ENCODE data around the gene CEP290. TPM values are rescaled to one million over a fixed set of nuclear protein-coding genes. Genes with fewer than 3 reads are reported as not detected.

Gene CEP290
- total and polyA plus RNA-seq, 4 experiments from 2014 or later = 2.2 to 23.0 (median 16.4) TPM

GRCh38 chr12:88163371-88163770, 21.5 kb upstream of the CEP290 start:
- no peak overlapping the region for H3K27ac Mint-ChIP-seq
- no peaks in the 10 kb centered on the region for H3K27me3 Mint-ChIP-seq
- H3K27me3 ChIP-seq (ENCODE audit: insufficient read depth, low read length) = no peaks in the 10 kb centered on the region
- H3K4me3 ChIP-seq (ENCODE audit: low read length in 2 of 2) = no peak overlapping the region
- H3K4me3 Mint-ChIP-seq = no peak overlapping the region
- ChIA-PET CTCF (ENCODE audit: partially characterized antibody) (no interaction called here), POLR2A (ENCODE audit: partially characterized antibody) (no interaction called here)
- H3K9me3 ChIP-seq (ENCODE audit: control insufficient read depth in 1 of 2, low read length in 2 of 2) = no peaks in the 10 kb centered on the region
- H3K36me3 Mint-ChIP-seq = peaks cover 52% of the 10 kb centered on the region in 2 donors
- peaks cover 0 to under 1% (median 0%) of the 10 kb centered on the region in 4 donors for H3K4me1 Mint-ChIP-seq
- intact Hi-C loops (cut with micrococcal nuclease) = no loop called here
- DNase-seq = no peak
- H3K27ac ChIP-seq (ENCODE audit: low read depth, low read length) = no peak overlapping the region
- H3K36me3 ChIP-seq (ENCODE audit: insufficient read depth, low read length) = no peaks in the 10 kb centered on the region
- no peaks in the 10 kb centered on the region for H3K4me1 ChIP-seq (ENCODE audit: insufficient read depth, low read length)
- no peaks in the 10 kb centered on the region for H3K9me3 Mint-ChIP-seq

DNA sequence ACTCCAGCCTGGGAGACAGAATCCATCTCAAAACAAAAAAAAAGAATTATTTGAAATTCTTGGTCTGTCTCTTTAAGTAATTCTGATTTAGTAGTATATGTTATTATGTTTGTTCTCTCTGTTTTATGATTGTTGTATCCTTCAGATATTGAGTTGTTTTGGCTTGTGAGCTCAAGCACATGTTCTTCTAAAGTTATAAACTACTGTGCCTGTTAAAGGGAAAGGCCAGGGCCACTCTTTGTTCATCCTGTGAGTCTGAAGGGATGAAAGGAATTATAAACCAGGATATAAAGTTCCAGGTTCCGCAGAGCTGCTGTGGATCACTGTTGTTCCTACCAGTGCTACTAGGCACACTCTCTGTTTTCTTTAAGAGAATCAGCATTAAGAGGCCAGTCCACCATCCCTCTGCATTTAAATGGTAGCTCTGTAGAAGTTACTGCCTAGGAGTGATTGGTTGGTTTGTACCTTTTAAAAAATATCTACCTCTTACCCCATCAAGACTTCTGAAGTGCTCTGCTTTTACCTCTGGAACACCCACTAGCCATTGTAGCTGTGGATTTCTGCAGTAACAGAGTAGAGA, 14.3 kb upstream of the CEP290 start:
- ChIA-PET CTCF (ENCODE audit: partially characterized antibody) (no interaction called here), POLR2A (ENCODE audit: partially characterized antibody) (no interaction called here)
- Mint-ChIP-seq H3K9me3 (no peaks in the 10 kb centered on the region), H3K4me1 (peaks cover 0 to 10% (median 8%) of the 10 kb centered on the region in 4 donors), H3K27me3 (no peaks in the 10 kb centered on the region), H3K4me3 (no peak overlapping the region), H3K36me3 (peaks cover 19 to 20% of the 10 kb centered on the region in 2 donors), H3K27ac (peak overlapping the region in 1 of 7 donors; percentile 81)
- Histone ChIP-seq H3K9me3 (ENCODE audit: control insufficient read depth in 1 of 2, low read length in 2 of 2) (no peaks in the 10 kb centered on the region), H3K36me3 (ENCODE audit: insufficient read depth, low read length) (no peaks in the 10 kb centered on the region), H3K27me3 (ENCODE audit: insufficient read depth, low read length) (no peaks in the 10 kb centered on the region), H3K4me1 (ENCODE audit: insufficient read depth, low read length) (no peaks in the 10 kb centered on the region), H3K27ac (ENCODE audit: low read depth, low read length) (no peak overlapping the region), H3K4me3 (ENCODE audit: low read length in 2 of 2) (no peak overlapping the region)
- intact Hi-C loops (cut with micrococcal nuclease) = no loop called here
- no peak for DNase-seq

DNA sequence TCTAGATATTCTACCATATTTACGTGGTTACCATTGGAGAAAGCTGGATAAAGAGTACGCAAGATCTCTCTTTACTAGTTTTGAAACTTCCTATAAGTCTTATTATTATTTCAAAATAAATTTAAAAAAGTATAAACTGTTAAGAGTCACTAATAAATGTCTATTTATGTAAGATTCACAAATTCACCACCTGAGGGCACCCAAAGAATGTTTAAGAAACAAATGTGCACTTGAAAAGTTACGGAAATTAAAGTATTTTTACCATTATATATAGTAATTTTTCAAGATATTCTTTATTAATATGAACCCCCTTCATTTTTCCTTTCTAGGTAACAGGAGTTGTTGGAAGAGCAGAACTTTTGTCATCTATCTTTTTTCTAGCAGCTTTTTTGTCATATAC, 12.1 kb upstream of the CEP290 start:
- no peak for DNase-seq
- no peaks in the 10 kb centered on the region for H3K9me3 Mint-ChIP-seq
- peaks cover 7 to 19% (median 11%) of the 10 kb centered on the region in 4 donors for H3K4me1 Mint-ChIP-seq
- intact Hi-C loops (cut with micrococcal nuclease) = no loop called here
- Histone ChIP-seq H3K27ac (ENCODE audit: low read depth, low read length) (no peak overlapping the region), H3K4me3 (ENCODE audit: low read length in 2 of 2) (no peak overlapping the region), H3K27me3 (ENCODE audit: insufficient read depth, low read length) (no peaks in the 10 kb centered on the region), H3K4me1 (ENCODE audit: insufficient read depth, low read length) (no peaks in the 10 kb centered on the region), H3K36me3 (ENCODE audit: insufficient read depth, low read length) (no peaks in the 10 kb centered on the region), H3K9me3 (ENCODE audit: control insufficient read depth in 1 of 2, low read length in 2 of 2) (no peaks in the 10 kb centered on the region)
- H3K27ac Mint-ChIP-seq = no peak overlapping the region
- ChIA-PET POLR2A (ENCODE audit: partially characterized antibody) (no interaction called here), CTCF (ENCODE audit: partially characterized antibody) (no interaction called here)
- no peak overlapping the region for H3K4me3 Mint-ChIP-seq
- no peaks in the 10 kb centered on the region for H3K27me3 Mint-ChIP-seq
- peaks cover 21 to 26% of the 10 kb centered on the region in 2 donors for H3K36me3 Mint-ChIP-seq

DNA sequence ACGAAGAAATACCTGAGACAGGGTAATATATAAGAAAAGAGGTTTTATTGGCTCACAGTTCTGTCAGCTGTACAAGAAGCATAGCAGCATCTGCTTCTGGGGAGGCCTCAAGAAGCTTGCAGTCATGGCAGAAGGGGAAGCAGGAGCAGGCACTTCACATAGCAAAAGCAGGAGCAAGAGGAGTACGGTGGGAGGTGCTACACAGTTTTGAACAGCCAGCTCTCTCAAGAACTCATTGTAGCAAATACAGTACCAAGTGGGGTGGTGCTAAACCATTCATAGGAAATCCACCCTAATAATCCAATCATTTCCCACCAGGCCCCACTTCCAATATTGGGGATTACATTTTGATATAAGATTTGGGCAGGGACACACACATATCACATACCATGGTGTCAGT, 8.2 kb upstream of the CEP290 start:
- ChIA-PET CTCF (ENCODE audit: partially characterized antibody) (no interaction called here), POLR2A (ENCODE audit: partially characterized antibody) (no interaction called here)
- intact Hi-C loops (cut with micrococcal nuclease) = no loop called here
- Mint-ChIP-seq H3K9me3 (no peaks in the 10 kb centered on the region), H3K36me3 (peaks cover 12 to 18% of the 10 kb centered on the region in 2 donors), H3K4me3 (no peak overlapping the region), H3K4me1 (peaks cover 20 to 27% (median 22%) of the 10 kb centered on the region in 4 donors), H3K27ac (no peak overlapping the region), H3K27me3 (no peaks in the 10 kb centered on the region)
- no peak overlapping the region for H3K27ac ChIP-seq (ENCODE audit: low read depth, low read length)
- H3K4me1 ChIP-seq (ENCODE audit: insufficient read depth, low read length) = peaks cover 6% of the 10 kb centered on the region
- H3K4me3 ChIP-seq (ENCODE audit: low read length in 2 of 2) = no peak overlapping the region
- H3K27me3 ChIP-seq (ENCODE audit: insufficient read depth, low read length) = no peaks in the 10 kb centered on the region
- H3K36me3 ChIP-seq (ENCODE audit: insufficient read depth, low read length) = no peaks in the 10 kb centered on the region
- H3K9me3 ChIP-seq (ENCODE audit: control insufficient read depth in 1 of 2, low read length in 2 of 2) = no peaks in the 10 kb centered on the region
- DNase-seq = no peak

- Mint-ChIP-seq H3K36me3 (peaks cover 8 to 20% of the 10 kb centered on the region in 2 donors), H3K27me3 (no peaks in the 10 kb centered on the region), H3K4me3 (peak overlapping the region in 1 of 8 donors; percentile 19), H3K27ac (no peak overlapping the region), H3K4me1 (peaks cover 32 to 56% (median 42%) of the 10 kb centered on the region in 4 donors), H3K9me3 (no peaks in the 10 kb centered on the region)
- ChIA-PET POLR2A (ENCODE audit: partially characterized antibody) (interaction anchor here (1.2 kb wide), 1 partner anchor 24 kb away, joined by 3 read pairs; no protein-coding TSS in a partner anchor), CTCF (ENCODE audit: partially characterized antibody) (no interaction called here)
- no peaks in the 10 kb centered on the region for H3K27me3 ChIP-seq (ENCODE audit: insufficient read depth, low read length)
- H3K4me3 ChIP-seq (ENCODE audit: low read length in 2 of 2) = no peak overlapping the region
- H3K36me3 ChIP-seq (ENCODE audit: insufficient read depth, low read length) = no peaks in the 10 kb centered on the region
- DNase-seq = no peak
- peaks cover 29% of the 10 kb centered on the region for H3K4me1 ChIP-seq (ENCODE audit: insufficient read depth, low read length)
- H3K9me3 ChIP-seq (ENCODE audit: control insufficient read depth in 1 of 2, low read length in 2 of 2) = no peaks in the 10 kb centered on the region
- intact Hi-C loops (cut with micrococcal nuclease) = no loop called here
- H3K27ac ChIP-seq (ENCODE audit: low read depth, low read length) = no peak overlapping the region
Observed at GRCh38 chr12:88145567-88146505, 3.9 kb upstream of the CEP290 start.

DNA sequence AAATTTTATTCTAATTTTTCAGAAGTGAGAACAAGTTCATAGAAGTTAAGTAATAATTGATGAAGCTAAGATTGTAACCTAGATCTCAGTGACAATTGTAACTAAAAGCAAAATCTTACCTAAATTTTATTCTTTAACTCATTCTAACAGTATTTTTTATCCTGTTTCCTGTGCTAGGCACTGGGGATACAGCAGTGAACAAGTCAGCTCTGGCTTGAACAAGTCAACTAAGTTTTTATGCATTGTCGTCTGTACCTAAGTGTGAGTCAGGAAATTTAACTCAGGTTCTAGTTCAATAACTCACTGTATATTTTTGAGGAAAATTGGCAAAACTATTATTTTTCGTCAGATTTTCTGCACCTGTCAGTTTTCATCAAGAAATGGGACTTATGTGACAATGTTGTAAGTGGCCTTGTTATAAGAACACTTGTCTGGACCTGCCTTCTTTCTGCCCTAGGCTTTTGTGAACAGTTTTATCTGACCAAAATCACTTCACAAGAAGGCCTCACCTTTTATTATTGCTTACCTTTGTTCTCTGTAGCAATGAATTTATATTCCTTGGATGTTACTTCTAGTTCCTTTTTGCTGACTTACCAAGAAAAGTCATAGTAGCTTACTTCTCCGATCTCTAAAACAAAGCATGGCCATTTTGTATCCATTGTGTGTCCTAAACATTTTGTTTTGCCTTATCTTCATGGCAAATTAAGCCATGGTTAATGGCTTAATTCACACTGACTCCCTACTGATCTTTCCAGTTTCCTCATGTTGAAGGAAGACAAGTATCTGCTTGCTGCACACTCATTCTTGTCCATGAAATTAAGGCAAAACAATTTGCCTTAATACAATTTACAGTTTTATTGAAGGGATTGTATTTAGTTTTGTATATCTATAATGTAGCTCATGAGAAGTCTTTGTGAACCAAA, 2.9 kb upstream of the CEP290 start:
- Histone ChIP-seq H3K27me3 (ENCODE audit: insufficient read depth, low read length) (no peaks in the 10 kb centered on the region), H3K9me3 (ENCODE audit: control insufficient read depth in 1 of 2, low read length in 2 of 2) (no peaks in the 10 kb centered on the region), H3K4me3 (ENCODE audit: low read length in 2 of 2) (no peak overlapping the region), H3K27ac (ENCODE audit: low read depth, low read length) (no peak overlapping the region), H3K36me3 (ENCODE audit: insufficient read depth, low read length) (no peaks in the 10 kb centered on the region), H3K4me1 (ENCODE audit: insufficient read depth, low read length) (peaks cover 29% of the 10 kb centered on the region)
- no peaks in the 10 kb centered on the region for H3K27me3 Mint-ChIP-seq
- ChIA-PET POLR2A (ENCODE audit: partially characterized antibody) (no interaction called here), CTCF (ENCODE audit: partially characterized antibody) (no interaction called here)
- H3K36me3 Mint-ChIP-seq = peaks cover 2 to 14% of the 10 kb centered on the region in 2 donors
- peak overlapping the region in 2 of 7 donors; percentile 17 to 73 for H3K27ac Mint-ChIP-seq
- DNase-seq = no peak
- H3K9me3 Mint-ChIP-seq = no peaks in the 10 kb centered on the region
- intact Hi-C loops (cut with micrococcal nuclease) = loop anchor here (5.0 kb wide), 1 partner anchor 1207 kb away; the partner anchor contains the start of gene DUSP6
- H3K4me3 Mint-ChIP-seq = peak overlapping the region in 5 of 8 donors; percentile 27 to 53 (median 31)
- H3K4me1 Mint-ChIP-seq = peaks cover 27 to 55% (median 41%) of the 10 kb centered on the region in 4 donors
